HCT116 (cell line): ENCODE measurements around the gene FAN1. TPM values are rescaled to one million over a fixed set of nuclear protein-coding genes. Genes with fewer than 3 reads are reported as not detected.

ENCODE experiments used
- ATAC-seq: fragments of 200-7000 bp; cut with Tn5 transposase; 2 replicates; pipeline ENCODE4 v1.9.1; 2020; ENCODE audit warnings: mild to moderate bottlenecking, moderate library complexity
- BruUV-seq: library from RNA; stranded (reverse); fragments of 400-500 nt; replicated peaks from 2 replicates; lab custom pipeline; 2021; lab: Mats Ljungman, UMichigan
- CTCF ChIA-PET: fragments of 300-600 bp; sonication (Branson Sonifier 250); formaldehyde crosslinking; loops from one replicate; lab custom pipeline; 2021; ENCODE audit warnings: antibody characterized with exemption; lab: Charles Lee
- POLR2A ChIA-PET: fragments of 300-600, 350-600 bp; sonication (Branson Sonifier 250); formaldehyde crosslinking; loops from one replicate; lab custom pipeline; 2021; ENCODE audit warnings: antibody characterized with exemption; lab: Charles Lee
- RAD21 ChIA-PET, 2 experiments: fragments of 300-600 bp; sonication (Branson Sonifier 250); formaldehyde crosslinking; loops; one replicate each; lab custom pipeline; 2023; ENCODE audit warnings: low total read pairs in 2 of 2; ENCODE audit not compliant: uncharacterized antibody in 2 of 2, unreplicated experiment in 2 of 2, low non-redundant PET in 1 of 2; lab: Charles Lee
- DNase-seq: peaks from one replicate; pipeline ENCODE4 v3.0.0-alpha.2; 2010; ENCODE audit warnings: low read depth, low spot score
- H2AFZ ChIP-seq: fragments of 200-600 bp; shearing (Covaris generic), sonication (generic); 2 replicates; pipeline ENCODE4 v1.6.1; 2017; ENCODE audit warnings: low read depth, mixed run types, mixed read lengths, antibody characterized with exemption, low read length; ENCODE audit not compliant: poor library complexity, severe bottlenecking
- H3K27ac ChIP-seq: 2 replicates; pipeline ENCODE4 v1.5.1; 2012; ENCODE audit warnings: low read depth, low read length
- H3K27me3 ChIP-seq: fragments of 200-600 bp; sonication (generic); 2 replicates; pipeline ENCODE4 v1.6.1; 2016; ENCODE audit warnings: mixed run types, low read length, mixed read lengths; ENCODE audit not compliant: insufficient read depth
- H3K36me3 ChIP-seq, 2 experiments: fragments of 200-500 bp in 1 of 2; fragments of 200-600 bp in 1 of 2; sonication (Bioruptor generic) in 1 of 2; sonication (generic) in 1 of 2; 2 replicates each; pipeline versions ENCODE4 v1.5.1 to v1.6.1; 2014 to 2016; ENCODE audit warnings: low read length in 2 of 2, inconsistent platforms in 1 of 2, mixed read lengths in 1 of 2, mixed run types in 1 of 2; ENCODE audit not compliant: insufficient read depth in 2 of 2, control insufficient read depth in 1 of 2
- H3K4me1 ChIP-seq, 2 experiments: fragments of 200-600 bp in 1 of 2; sonication (generic) in 1 of 2; 2 replicates each; pipeline versions ENCODE4 v1.5.1 to v1.6.1; 2012 to 2017; ENCODE audit warnings: low read length in 2 of 2, inconsistent platforms in 1 of 2, mild to moderate bottlenecking in 1 of 2, mixed read lengths in 1 of 2, mixed run types in 1 of 2, moderate library complexity in 1 of 2; ENCODE audit not compliant: insufficient read depth in 2 of 2, control insufficient read depth in 1 of 2
- H3K4me2 ChIP-seq: fragments of 200-600 bp; sonication (generic); 2 replicates; pipeline ENCODE4 v1.6.1; 2017; ENCODE audit warnings: mixed run types, low read length, mixed read lengths
- H3K4me3 ChIP-seq, 2 experiments: fragments of 200-600 bp in 1 of 2; sonication (generic) in 1 of 2; replicated peaks in 1 of 2; 2 replicates each; pipeline ENCODE4 v1.5.1; 2011 to 2016; ENCODE audit warnings: low read length in 2 of 2, control low read depth in 1 of 2, low read depth in 1 of 2, mild to moderate bottlenecking in 1 of 2, mixed read lengths in 1 of 2, mixed run types in 1 of 2
- H3K79me2 ChIP-seq: fragments of 200-600 bp; sonication (generic); 2 replicates; pipeline ENCODE4 v1.6.1; 2017; ENCODE audit warnings: mild to moderate bottlenecking, mixed run types, low read length, moderate library complexity, mixed read lengths; ENCODE audit not compliant: insufficient read depth
- H3K9ac ChIP-seq: fragments of 200-600 bp; sonication (generic); 2 replicates; pipeline ENCODE4 v1.6.1; 2016; ENCODE audit warnings: low read length, mixed read lengths
- H3K9me2 ChIP-seq: fragments of 200-600 bp; sonication (generic), shearing (Covaris generic); 2 replicates; pipeline ENCODE4 v1.6.1; 2017; ENCODE audit warnings: mixed run types, mild to moderate bottlenecking, moderate library complexity; ENCODE audit not compliant: insufficient read depth
- H3K9me3 ChIP-seq, 2 experiments: fragments of 200-500 bp in 1 of 2; fragments of 200-600 bp in 1 of 2; sonication (Bioruptor generic) in 1 of 2; sonication (generic) in 1 of 2; 2 replicates each; pipeline ENCODE4 v1.6.1; 2014 to 2017; ENCODE audit warnings: low read length in 2 of 2, mixed read lengths in 2 of 2, inconsistent platforms in 1 of 2, low read depth in 1 of 2, mild to moderate bottlenecking in 1 of 2, mixed run types in 1 of 2, moderate library complexity in 1 of 2; ENCODE audit not compliant: control insufficient read depth in 1 of 2, insufficient read depth in 1 of 2
- H4K20me1 ChIP-seq: fragments of 200-600 bp; sonication (generic), shearing (Covaris generic); 2 replicates; pipeline ENCODE4 v1.6.1; 2017; ENCODE audit warnings: mixed run types, mild to moderate bottlenecking, moderate library complexity; ENCODE audit not compliant: insufficient read depth
- ATF3 ChIP-seq: IDR thresholded peaks from 2 replicates; pipeline ENCODE4 v1.6.1; 2012
- CTCF ChIP-seq, 3 experiments: fragments of 200-600 bp in 1 of 3; sonication (generic) in 1 of 3; IDR thresholded peaks in 2 of 3; conservative IDR thresholded peaks in 1 of 3; 2 replicates each; pipeline ENCODE4 v1.5.1; 2012 to 2017; ENCODE audit warnings: low read depth in 2 of 3, low read length in 2 of 3, antibody characterized with exemption in 1 of 3, borderline replicate concordance in 1 of 3, control low read depth in 1 of 3, mild to moderate bottlenecking in 1 of 3, mixed read lengths in 1 of 3, mixed run types in 1 of 3, moderate library complexity in 1 of 3; ENCODE audit not compliant: insufficient read depth in 1 of 3
- EGR1 ChIP-seq: IDR thresholded peaks from 2 replicates; pipeline ENCODE4 v1.6.1; 2012; ENCODE audit warnings: low read depth
- EZH2 ChIP-seq: fragments of 200-600 bp; sonication (generic); IDR thresholded peaks from 2 replicates; pipeline ENCODE4 v1.6.1; 2017; ENCODE audit warnings: antibody characterized with exemption, mixed run types
- FOSL1 ChIP-seq: IDR thresholded peaks from 2 replicates; pipeline ENCODE4 v1.6.1; 2012; ENCODE audit warnings: low read depth
- MAX ChIP-seq: IDR thresholded peaks from 2 replicates; pipeline ENCODE4 v1.6.1; 2012
- POLR2A ChIP-seq: IDR thresholded peaks from 2 replicates; pipeline ENCODE4 v1.7.0; 2011; ENCODE audit warnings: borderline replicate concordance; ENCODE audit not compliant: insufficient read depth, insufficient read length; ENCODE audit errors: extremely low read depth
- POLR2AphosphoS5 ChIP-seq: IDR thresholded peaks from 2 replicates; pipeline ENCODE4 v1.6.1; 2011; ENCODE audit warnings: mild to moderate bottlenecking, low read depth, low read length, moderate library complexity
- SIN3A ChIP-seq: IDR thresholded peaks from 2 replicates; pipeline ENCODE4 v1.6.1; 2012; ENCODE audit warnings: low read depth
- SP1 ChIP-seq: IDR thresholded peaks from 2 replicates; pipeline ENCODE4 v1.6.1; 2012; ENCODE audit warnings: low read depth
- TCF7L2 ChIP-seq: IDR thresholded peaks from 2 replicates; pipeline ENCODE4 v1.7.0; 2011; ENCODE audit warnings: borderline replicate concordance, inconsistent platforms; ENCODE audit not compliant: insufficient read depth, insufficient read length; ENCODE audit errors: extremely low read depth
- ZBTB33 ChIP-seq: IDR thresholded peaks from 2 replicates; pipeline ENCODE4 v1.6.1; 2011; ENCODE audit warnings: mild to moderate bottlenecking, low read length, moderate library complexity; ENCODE audit not compliant: insufficient replicate concordance; ENCODE audit errors: extremely low read depth
- ZFX ChIP-seq: fragments of 450-650 bp; IDR thresholded peaks from 2 replicates; pipeline ENCODE4 v1.6.1; 2017
- ZNF274 ChIP-seq: fragments of 200-500 bp; sonication (Bioruptor generic); IDR thresholded peaks from 2 replicates; pipeline ENCODE4 v1.6.1; 2014; ENCODE audit warnings: mild to moderate bottlenecking, low read depth, low read length, inconsistent platforms
- intact Hi-C: fragments of 100-400 bp; cut with micrococcal nuclease; formaldehyde crosslinking; loops from 2 replicates; pipeline ENCODE4 v1.10.0; 2022
- total RNA-seq: library from RNA; stranded (reverse); gene quantifications from one replicate; pipeline ENCODE4 v1.2.1, GENCODE V29; 2021; ENCODE audit not compliant: unreplicated experiment

Gene FAN1
- total RNA-seq, 1 experiment from 2014 or later, result 17.4 TPM

- H3K27me3 ChIP-seq, result no peaks in the 10 kb centered on the region
- ChIA-PET RAD21 (no interaction called here), CTCF (no interaction called here)
- H3K9ac ChIP-seq, result no peak overlapping the region
- H3K27ac ChIP-seq, result no peak overlapping the region
- no peak for TF ChIP-seq MAX
- no peak for TF ChIP-seq TCF7L2
- TF ChIP-seq FOSL1, result no peak
- no peak for TF ChIP-seq POLR2AphosphoS5
- no peak for TF ChIP-seq ZBTB33
- TF ChIP-seq, all 23 proteins: peak for 0
- POLR2A ChIA-PET, result no interaction called here
- no peak for ATAC-seq
- Histone ChIP-seq H3K4me3 (no peak overlapping the region), H3K79me2 (no peaks in the 10 kb centered on the region), H3K4me2 (no peak overlapping the region), H4K20me1 (no peaks in the 10 kb centered on the region), H3K9me2 (no peaks in the 10 kb centered on the region), H2AFZ (no peak overlapping the region), H3K4me1 (peaks cover 0 to 2% of the 10 kb centered on the region in 2 experiments; a peak in 1 of 4 replicates), H3K9me3 (no peaks in the 10 kb centered on the region), H3K36me3 (peaks cover 32 to 43% of the 10 kb centered on the region in 2 experiments)
- intact Hi-C loops, result no loop called here
- BruUV-seq, result no TSS peak
- no peak for DNase-seq
Observed at GRCh38 chr15:30927148-30927761, 23.5 kb downstream of the FAN1 start.

- ChIA-PET CTCF (no interaction called here), RAD21 (no interaction called here), POLR2A (no interaction called here)
- no peaks in the 10 kb centered on the region for H3K79me2 ChIP-seq
- intact Hi-C loops, result no loop called here
- no peaks in the 10 kb centered on the region for H3K9me2 ChIP-seq
- no peaks in the 10 kb centered on the region for H3K27me3 ChIP-seq
- ATAC-seq, result no peak
- no peak overlapping the region for H3K27ac ChIP-seq
- no peaks in the 10 kb centered on the region for H3K4me1 ChIP-seq
- H3K9me3 ChIP-seq, result no peaks in the 10 kb centered on the region
- no TSS peak for BruUV-seq
- no peak overlapping the region for H3K9ac ChIP-seq
- H3K36me3 ChIP-seq, result peaks cover 31 to 42% of the 10 kb centered on the region in 2 experiments
- no peak overlapping the region for H2AFZ ChIP-seq
- DNase-seq, result no peak
- H3K4me3 ChIP-seq, result no peak overlapping the region
- no peak overlapping the region for H3K4me2 ChIP-seq
- no peaks in the 10 kb centered on the region for H4K20me1 ChIP-seq
- TF ChIP-seq POLR2A (no peak), ATF3 (no peak), CTCF (IDR thresholded peaks at IDR 0.05 in 2 of 3, conservative IDR thresholded peaks at IDR 0.05 in 1 of 3; ENCODE audit: borderline replicate concordance in 1 of 3, insufficient read depth in 1 of 3, low read depth in 2 of 3, low read length in 2 of 3) (no peak), POLR2AphosphoS5 (no peak), ZNF274 (no peak), SP1 (no peak), TCF7L2 (no peak), EZH2 (no peak), EGR1 (no peak), ZFX (no peak), SIN3A (no peak)
Observed at GRCh38 chr15:30928076-30928475, 24.4 kb downstream of the FAN1 start.
